ENCODE measurements around the gene EGFR.

DNA sequence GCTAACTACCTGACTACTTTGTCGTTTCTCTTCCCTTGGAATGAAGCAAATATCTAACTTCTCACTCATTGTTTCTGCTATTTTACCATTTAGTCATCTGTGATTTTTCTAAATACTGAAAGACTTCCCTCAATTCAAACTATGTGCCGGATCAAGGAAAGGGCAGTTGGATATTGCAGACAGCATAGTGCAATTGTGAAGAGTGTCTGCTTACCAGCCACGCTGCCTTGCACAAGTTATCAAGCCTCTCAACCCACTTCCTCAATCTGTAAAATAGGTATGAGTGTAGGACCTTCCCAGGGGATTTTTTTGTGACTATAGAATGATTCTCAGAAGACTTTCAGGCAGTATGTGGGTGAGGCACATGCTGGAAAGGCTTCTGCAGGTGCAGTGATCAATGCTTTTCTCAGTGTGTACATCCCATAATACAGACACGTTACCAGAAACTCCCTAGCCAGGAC lies 54.3 kb downstream of the EGFR start:
- TF ChIP-seq, protein P1, sequence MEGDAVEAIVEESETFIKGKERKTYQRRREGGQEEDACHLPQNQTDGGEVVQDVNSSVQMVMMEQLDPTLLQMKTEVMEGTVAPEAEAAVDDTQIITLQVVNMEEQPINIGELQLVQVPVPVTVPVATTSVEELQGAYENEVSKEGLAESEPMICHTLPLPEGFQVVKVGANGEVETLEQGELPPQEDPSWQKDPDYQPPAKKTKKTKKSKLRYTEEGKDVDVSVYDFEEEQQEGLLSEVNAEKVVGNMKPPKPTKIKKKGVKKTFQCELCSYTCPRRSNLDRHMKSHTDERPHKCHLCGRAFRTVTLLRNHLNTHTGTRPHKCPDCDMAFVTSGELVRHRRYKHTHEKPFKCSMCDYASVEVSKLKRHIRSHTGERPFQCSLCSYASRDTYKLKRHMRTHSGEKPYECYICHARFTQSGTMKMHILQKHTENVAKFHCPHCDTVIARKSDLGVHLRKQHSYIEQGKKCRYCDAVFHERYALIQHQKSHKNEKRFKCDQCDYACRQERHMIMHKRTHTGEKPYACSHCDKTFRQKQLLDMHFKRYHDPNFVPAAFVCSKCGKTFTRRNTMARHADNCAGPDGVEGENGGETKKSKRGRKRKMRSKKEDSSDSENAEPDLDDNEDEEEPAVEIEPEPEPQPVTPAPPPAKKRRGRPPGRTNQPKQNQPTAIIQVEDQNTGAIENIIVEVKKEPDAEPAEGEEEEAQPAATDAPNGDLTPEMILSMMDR (IDR thresholded peaks at IDR 0.05): no peak
- no peak for TF ChIP-seq POLR2A (IDR thresholded peaks at IDR 0.05)
- TF ChIP-seq EP300 (IDR thresholded peaks at IDR 0.05): no peak
- TF ChIP-seq POLR2AphosphoS5 (IDR thresholded peaks at IDR 0.05): no peak

Measured in sigmoid colon (tissue), 4 donors.